ENCODE results near the gene CAMK2G.
"Not testable (repeated sequence)": the region's sequence is repeated elsewhere in the genome, so short reads cannot be mapped to it uniquely, and the experiment has no call there.

Gene CAMK2G

DNA sequence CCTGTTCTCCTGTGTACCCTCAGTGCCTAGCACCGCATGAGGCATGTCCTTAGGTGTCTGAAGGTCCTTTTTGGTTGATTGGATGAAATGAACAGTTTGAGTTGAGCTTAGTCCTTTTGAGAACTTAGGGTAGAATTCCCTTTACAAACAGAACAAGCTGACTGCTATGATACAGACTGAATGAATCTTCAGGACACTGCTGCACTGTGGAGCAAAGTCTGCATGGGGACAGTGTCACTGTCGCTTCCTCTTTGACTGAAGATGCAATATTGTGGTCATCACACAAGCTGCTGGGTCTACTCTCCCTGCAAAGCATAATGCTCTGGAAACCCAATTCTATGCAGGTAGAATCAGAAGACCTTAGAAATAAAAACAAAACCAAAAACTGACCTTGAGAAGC, 28.0 kb upstream of the CAMK2G start:
- no peak for DNase-seq (ENCODE audit: low read depth in 2 of 2)

DNA sequence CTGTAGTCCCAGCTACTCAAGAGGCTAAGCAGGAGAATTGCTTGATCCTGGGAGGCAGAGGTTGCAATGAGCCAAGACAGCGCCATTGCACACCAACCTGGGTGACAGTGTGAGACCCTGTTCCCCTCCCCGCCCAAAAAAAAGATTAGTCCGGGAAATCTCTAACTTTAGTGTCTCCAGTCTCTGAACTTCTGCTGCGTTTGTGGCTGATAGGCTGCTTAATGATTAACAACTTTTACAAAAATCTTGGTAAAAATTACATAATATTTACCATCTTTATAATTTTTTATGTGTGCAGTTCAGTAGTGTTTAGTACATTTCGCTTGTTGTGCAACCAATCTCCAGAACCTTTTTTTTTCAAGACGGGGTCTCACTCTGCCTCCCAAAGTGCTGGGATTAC, 26.9 kb upstream of the CAMK2G start:
- no peak for DNase-seq (ENCODE audit: low read depth in 2 of 2)

DNA sequence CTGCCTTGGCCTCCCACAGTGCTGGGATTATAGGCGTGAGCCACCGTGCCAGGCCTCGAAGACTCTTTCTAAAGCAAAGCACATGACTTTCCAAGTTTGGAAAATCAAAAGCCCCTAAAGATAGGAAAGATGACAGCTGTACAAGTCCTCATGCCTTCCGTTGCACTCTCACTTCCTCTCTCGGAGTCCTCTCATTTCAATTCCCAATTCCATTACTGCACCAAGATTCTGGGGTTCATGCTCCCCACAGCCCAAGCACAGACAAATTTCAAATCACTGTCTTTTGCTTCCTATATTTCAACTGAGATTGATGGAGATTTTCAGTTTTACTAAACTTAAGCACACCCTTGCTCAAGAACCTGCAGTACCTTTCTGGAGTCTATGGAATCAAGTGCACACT, 25.7 kb upstream of the CAMK2G start:
- DNase-seq (ENCODE audit: low read depth in 2 of 2): no peak

DNA sequence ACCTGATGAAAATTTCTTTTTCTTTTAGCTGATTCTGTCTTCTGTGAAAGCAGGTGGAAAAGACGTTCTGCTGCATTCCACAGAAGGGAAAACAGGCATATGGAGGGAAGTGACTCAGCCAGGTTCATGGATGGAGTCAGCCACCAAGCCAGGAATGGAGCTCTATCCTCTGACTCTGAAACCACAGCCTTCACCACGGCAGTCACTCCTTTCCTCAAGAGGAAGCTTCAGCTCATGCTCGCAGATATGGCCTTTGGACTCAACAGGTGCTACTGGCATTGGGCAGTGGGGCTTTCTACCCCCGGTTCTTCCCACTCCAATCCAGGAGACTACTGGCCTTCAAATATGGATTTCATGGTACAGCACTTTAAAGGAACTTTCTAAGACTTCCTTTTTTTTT, 25.1 kb upstream of the CAMK2G start:
- DNase-seq (ENCODE audit: low read depth in 2 of 2): no peak

DNA sequence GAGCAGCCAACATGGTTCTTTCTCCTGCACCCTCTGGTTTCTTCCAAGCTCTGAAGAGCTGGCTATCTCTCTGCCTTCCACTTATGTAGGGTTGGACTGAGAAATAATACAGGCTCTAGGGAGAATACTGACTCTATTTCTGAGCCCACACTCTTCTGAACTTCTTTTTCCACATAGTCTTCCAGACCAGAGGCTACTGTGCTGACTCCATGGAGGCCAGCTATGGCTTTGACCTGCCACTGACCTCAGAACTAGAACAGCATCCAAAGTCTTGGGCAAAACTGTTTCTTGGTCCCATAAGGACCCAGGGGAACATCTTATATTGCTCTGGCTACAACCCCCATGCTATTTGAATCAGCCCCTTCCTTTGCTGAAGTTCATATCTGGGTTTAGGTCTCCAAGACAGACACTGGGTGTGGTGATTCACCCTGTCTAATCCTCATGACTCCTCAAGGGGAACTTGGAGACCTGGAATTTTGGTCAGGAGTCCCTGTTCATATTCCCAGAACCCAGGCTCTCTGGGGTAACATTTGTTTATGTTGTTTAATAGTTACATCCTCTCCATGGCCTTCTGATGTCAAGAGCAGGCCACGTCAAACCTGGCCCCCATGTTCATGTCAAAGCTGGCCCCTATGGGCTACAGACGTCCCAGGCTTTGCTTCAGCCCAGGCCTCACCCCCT, 24.5 kb upstream of the CAMK2G start:
- no peak for DNase-seq (ENCODE audit: low read depth in 2 of 2)

DNA sequence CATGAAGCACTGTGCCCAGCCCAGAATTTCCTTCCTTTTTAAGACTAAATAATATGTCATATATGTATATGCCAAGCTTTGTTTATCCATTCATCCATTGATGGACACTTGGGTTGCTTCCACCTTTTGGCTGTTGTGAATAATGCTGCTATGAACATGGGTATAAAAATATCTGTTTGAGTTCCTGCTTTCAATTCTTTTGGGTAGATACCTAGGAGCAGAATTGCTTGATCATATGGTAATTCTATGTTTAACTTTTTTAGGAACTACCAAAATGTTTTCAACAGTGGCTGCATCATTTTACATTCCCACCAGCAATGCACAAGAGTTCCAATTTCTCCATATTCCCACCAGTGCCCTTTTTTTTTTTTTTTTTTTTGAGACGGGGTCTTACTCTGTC, 23.3 kb upstream of the CAMK2G start:
- no peak for DNase-seq (ENCODE audit: low read depth in 2 of 2)

DNA sequence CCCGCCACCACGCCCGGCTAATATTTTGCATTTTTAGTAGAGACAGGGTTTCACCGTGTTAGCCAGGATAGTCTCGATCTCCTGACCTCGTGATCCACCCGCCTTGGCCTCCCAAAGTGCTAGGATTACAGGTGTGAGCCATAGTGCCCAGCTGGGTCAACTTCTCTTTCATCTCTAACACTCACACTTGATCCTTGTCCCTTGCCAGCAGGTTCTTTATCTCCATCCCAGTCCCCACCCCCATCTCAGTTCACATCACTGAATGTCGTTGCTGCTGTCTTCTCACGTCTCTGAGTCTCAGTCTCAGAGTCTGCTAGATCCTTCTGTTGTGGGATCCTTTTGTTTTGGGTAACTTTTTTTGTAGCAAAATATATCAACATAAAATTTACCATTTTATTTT, 21.0 kb upstream of the CAMK2G start:
- DNase-seq (ENCODE audit: low read depth in 2 of 2): not testable (repeated sequence)

DNA sequence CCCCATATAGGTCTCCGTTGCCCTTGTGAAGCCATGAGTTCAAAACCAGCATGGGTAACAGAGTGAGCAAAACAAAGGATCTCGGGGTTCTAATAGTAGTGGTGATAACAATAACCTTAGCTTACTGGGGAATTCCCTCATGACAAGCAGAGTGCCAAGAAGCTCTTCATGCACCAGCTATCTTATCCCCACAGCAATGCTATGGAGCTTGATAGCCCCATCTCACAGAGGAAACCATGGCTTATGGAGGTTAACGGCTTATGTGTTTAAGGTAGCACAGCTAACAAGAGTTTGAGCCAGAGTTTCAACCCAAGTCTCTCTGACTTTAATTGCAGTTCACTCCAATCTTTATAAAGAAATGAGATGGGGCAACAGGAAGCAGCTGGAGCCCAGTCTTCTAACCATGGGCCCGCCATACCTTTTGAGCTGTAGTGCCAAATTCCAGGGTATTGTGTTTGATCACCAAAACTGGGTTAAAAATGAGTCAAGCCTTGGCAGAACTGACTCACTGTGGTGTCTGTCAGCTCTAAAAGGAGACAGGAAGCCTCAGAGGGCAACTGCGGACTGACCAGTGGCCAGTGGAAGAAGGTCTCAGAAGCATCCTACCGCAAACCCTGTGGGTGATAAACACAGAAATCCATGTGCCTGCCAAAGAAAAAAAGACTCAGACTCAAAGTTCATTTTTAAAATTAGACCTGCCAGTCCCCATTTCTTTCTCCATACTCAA, 20.1 kb upstream of the CAMK2G start:
- no peak for DNase-seq (ENCODE audit: low read depth in 2 of 2)

DNA sequence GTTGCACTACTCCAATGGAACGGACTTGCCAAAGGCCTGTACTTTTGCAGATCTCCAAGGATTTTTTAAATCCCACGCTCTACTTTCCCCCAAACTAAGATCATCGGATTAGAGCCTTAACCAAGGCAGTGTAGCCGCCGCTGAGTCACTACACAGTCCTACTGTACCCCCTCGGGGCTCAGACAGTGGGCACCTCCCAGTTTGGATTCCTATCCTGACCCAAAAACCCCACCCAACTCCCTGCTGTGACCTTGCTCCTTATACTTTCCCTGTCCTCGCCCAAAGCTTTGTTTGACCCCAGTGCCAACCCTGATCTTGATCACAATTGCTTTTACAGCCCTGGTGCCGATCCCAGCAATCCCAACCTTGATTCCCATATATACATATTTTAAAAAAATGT, 19.1 kb upstream of the CAMK2G start:
- DNase-seq (ENCODE audit: low read depth in 2 of 2): no peak

DNA sequence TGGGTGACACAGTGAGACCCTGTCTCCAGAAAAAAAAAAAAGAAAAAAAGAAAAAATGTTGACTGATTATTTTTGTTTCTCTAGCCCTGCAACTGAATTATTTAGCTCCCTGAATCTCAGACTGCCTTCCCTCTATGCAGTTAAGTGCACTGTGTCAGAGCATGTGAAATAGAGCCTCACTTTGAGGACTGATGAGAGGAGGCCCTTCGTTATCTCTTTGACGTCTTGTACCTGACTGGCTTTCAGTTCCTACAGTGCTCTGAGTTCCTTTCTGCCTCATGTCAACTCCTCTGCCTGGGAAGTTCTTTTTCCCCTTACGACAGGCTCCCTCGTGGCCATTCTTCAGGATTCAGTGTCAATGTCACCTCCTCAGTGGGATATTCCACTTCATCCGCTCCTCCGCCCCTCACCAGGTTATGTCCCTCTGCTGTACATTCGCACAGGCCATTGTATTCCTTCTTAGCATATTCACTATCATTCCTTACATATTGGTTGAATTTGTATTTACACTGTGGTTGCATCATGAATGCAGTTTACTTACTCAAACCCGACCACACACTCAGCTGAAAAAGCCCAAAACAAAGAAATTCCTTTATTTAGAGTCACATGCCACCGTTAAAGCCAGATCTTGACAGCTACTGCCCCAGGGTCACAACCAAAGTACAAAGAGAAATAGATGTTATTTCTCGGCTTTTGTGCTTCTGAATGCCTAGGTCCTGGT, 18.1 kb upstream of the CAMK2G start:
- no peak for DNase-seq (ENCODE audit: low read depth in 2 of 2)

DNA sequence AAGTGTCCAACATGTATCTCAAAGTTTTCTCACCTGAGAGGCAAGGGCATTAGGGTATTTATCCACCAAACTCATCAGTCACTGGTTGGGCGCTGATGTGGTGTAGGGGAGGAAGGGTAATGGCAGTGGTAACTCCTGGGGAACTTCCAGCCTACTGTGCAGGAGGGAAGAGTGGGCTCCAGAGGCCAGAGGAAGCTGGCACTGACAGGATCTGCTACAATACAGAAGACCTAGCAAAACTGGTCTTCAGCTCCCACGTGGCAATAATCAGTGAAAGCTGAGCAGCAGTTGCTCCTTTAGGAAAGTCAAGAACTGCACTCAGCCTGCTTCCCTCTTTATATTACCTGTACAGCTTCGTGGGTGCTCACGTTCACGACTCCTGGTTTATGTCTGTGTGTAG, 17.2 kb upstream of the CAMK2G start:
- DNase-seq (ENCODE audit: low read depth in 2 of 2): no peak

DNA sequence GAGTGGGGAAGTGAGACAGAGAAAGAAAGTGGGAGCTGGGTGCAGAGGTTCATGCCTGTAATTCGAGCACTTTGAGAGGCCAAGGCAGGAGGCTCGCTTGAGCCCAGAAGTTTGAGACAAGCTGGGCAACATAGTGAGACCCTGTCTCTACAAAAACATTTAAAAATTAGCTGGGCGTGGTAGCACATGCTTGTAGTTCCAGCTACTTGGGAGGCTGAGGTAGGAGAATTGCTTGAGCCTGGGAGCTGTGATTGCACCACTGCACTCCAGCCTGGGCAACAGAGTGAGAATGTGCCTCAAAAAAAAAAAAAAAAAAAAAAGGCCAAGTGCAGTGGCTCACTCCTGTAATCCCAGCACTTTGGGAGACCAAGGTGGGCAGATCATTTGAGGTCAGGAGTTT, 16.5 kb upstream of the CAMK2G start:
- DNase-seq (ENCODE audit: low read depth in 2 of 2): not testable (repeated sequence)

DNA sequence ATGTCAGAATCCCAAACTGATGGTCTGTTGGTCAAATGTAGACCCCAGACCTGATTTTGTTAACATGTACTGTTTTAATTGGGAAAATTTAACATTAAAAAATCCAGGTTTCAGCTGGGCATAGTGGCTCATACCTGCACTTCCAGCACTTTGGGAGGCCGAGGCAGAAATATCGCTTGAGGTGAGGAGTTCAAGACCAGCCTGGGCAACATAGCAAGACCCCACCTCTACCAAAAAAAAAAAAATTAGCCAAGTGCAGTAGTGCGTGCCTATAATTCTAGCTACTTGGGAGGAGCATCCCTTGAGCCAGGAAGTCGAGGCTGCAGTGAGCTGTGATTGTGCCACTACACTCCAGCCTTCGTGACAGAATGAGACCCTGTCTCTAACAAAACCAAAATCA, 15.9 kb upstream of the CAMK2G start:
- no peak for DNase-seq (ENCODE audit: low read depth in 2 of 2)

DNA sequence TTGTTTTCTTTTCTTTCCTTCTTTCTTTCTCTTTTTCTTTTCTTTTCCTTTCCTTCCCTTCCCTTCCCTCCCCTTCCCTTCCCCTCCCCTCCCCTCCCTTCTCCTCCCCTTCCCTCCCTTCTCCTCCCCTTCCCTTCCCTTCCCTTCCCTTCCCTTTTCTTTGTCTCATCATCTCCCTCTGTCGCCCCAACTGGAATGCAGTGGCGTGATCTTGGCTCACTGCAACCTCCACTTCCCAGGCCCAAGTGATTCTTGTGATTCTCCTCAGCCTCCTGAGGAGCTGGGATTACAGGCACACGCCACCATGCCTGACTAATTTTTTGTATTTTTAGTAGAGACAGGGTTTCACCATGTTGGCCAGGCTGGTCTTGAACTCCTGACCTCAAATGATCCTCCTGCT, 15.1 kb upstream of the CAMK2G start:
- DNase-seq (ENCODE audit: low read depth in 2 of 2): not testable (repeated sequence)

DNA sequence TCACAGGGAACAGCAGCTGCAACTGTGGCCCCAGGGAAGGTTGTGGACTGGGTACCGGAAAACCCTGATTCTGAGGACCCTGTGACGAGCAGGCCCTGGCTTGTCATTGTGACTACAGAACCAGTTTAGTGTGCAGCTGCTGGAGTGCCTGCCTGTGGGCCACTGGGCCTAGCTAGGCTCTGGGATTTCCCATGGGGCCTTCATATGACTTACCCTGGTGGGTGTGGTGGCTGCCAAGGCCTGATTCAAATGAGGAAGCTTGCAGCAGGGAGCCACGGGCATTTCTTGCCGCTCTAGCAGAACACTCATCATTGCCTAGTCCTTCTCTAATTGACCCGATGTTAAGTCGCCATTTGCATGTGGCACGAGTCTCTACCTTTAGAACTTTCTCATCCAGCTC, 14.7 kb upstream of the CAMK2G start:
- DNase-seq (ENCODE audit: low read depth in 2 of 2): peak in 1 of 2 donors; percentile 17

DNA sequence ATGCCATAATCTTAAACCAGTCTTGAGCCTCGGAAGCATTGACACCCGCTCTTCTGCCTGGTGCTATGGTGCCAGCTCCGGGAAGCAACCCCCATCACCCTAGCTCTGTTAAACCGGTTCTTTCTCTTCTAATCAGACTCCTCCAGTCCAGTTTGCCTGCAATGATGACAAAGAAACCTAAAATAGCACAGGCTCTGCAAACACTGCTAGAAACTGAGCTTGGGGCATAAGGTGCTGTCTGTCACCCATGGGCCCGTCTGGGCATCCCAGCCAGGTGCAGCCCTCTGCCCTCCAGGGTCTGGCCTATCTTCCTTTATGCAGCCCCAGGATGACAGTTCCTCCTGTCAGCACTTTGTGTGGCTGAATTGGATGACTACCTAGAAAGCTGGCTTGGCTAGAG, 14.2 kb upstream of the CAMK2G start:
- DNase-seq (ENCODE audit: low read depth in 2 of 2): no peak

DNA sequence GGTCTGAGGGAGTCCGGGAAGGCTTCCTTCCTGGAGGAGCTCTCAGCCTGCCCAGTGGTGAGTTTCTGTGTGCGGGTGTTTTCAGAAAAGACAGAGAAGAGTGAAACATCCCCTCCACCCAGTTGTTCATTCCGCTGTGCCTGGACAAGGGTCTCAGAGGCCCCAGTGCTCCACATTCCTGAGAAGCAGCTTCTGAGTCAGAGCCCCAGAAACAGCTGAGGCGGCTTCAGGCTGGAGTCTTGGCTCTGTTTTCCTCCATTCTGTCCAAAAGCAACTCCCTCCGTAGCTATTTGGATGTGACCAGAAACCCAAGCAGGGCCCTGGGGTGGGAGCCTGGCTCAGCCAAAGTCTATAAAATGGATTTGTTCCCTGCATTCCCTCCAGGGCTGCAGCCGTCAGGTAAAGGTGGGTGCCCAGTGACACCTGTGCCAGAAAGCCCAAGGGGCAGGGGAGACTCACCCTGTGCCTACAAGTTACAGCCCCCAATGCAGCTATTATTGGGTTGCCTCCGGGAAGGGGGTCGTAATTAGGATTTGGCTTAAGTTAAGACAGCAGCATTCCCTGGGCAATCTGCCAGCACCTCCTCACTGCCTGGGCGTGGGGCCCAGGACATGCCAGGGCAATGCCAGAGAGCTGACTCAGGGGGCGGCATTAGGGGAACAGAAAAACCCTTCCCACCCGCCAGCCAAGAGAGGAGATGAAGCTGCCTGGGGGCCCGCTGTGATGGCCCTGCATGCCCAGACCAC, 13.1 kb upstream of the CAMK2G start:
- DNase-seq (ENCODE audit: low read depth in 2 of 2): no peak

DNA sequence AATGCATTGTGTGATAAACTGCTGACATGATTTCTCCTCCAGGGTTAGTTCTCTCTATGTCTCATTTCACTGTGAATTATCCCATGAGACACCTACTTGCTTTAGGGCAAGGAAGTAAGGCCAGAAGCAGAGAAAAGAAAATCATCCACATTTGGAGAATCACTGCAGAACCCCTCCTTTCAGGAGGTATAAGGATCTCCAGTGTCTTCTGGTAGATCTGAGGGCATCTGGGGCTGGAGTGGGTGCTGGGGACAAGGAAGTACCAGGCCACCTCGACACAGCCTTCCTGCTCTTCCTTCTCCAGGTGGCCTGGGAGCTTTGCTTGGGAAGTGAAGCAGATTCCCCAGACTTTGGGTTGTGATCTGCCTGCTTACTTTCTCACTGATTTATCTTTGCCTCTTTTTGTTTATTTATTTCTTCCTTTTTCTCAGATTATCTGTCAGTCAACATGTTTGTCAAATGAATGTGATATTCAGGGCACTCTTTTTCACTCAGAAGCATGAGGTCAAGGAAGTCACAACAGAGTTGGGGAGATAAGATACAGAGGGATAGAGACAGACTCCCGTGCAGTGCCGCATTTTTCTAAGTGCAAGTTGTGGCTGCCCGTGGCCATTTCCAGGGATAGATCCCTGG, 12.4 kb upstream of the CAMK2G start:
- no peak for DNase-seq (ENCODE audit: low read depth in 2 of 2)

DNA sequence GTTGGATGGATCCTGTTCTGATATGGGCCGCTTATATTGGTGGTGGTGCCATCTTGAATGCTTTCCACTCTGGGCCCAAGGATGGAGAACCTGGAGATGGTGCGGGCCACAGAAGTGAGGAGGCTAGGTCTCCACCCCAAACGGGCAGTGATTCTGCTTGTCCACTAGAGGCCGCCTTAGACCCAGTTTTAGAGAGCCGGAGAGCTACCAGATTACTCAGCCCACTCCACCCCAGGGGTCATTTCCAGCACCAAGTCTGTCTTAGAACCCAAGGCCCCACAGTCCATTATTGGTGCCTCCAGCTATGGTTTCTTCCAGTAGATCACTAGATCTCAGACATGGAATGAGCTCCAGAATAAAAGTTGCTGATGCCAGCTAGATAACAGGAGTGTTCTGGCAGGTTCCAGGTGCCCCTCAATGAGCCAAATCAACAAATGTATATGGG, 11.8 kb upstream of the CAMK2G start:
- peak; percentile 33 to 35 for DNase-seq (ENCODE audit: low read depth in 2 of 2)

DNA sequence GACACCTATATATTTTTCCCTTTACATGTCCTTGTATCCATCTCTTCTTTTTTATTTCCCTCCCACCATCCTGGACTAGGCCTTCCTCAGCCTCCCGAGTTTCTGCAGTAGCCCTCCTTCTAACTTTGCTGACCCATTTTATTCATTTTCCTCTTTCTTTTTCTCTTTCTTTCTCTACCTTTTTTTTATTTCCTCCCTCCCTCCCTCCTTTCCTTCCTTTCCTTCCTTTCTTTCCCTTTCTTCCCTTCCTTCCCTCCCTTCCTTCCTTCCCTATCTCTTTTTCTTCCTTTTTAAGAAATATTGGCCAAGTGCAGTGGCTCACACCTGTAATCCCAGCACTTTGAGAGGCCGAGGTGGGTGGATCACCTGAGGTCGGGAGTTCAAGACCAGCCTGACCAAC, 9.7 kb upstream of the CAMK2G start:
- no peak for DNase-seq (ENCODE audit: low read depth in 2 of 2)

DNA sequence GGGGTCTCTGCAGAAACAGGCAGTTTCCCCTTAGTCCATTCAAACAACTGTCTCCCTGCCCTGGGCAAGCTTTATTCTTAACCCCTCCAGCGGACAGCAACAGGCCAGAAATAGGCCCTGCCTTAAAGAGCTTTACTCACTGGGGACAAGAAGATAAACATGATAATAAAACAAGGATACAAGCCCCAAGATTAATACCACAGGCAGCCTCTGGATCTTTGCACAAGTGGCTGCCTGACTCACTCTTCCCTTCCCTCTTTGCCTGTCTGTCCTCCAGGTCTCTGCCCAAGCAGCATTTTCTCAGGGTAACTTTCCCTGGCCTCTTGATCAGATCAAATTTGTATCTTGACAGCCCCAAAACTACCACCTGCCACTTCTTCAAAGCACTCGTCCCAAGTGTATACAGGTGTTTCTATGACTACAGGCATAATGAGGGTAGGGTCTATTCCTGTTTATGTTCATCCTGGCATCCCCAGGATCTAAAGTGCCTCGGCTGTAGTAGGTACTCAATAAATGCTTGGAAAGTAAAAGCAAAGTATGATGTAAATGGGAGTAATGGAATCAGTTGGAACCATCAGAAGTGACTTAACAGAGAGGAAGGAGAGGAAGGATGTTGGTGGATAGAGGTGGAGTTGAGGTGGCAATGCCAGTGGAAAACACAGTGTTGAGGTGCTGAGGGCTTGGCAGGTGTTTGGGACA, 7.0 kb upstream of the CAMK2G start:
- no peak for DNase-seq (ENCODE audit: low read depth in 2 of 2)
